Fibroblast of lung (primary cell): ENCODE data around the gene TBC1D22A. TPM values are rescaled to one million over a fixed set of nuclear protein-coding genes. Genes with fewer than 3 reads are reported as not detected.

Experiments used
- DNase-seq, 2 donors: peaks; one replicate each; pipeline versions ENCODE4 v3.0.0 to v3.0.0-alpha.2; 2010; ENCODE audit warnings: low read depth in 2 of 2
- H2AFZ ChIP-seq: 2 replicates; pipeline ENCODE4 v1.5.1; 2012; ENCODE audit warnings: low read length, control low read depth, inconsistent platforms
- H3K27ac ChIP-seq: 2 replicates; pipeline ENCODE4 v1.5.1; 2011; ENCODE audit warnings: low read length, control low read depth; ENCODE audit not compliant: insufficient read depth
- H3K27me3 ChIP-seq: 2 replicates; pipeline ENCODE4 v1.5.1; 2011; ENCODE audit warnings: mild to moderate bottlenecking, low read length; ENCODE audit not compliant: control insufficient read depth, insufficient read depth
- H3K36me3 ChIP-seq: 2 replicates; pipeline ENCODE4 v1.5.1; 2011; ENCODE audit warnings: low read length; ENCODE audit not compliant: control insufficient read depth, insufficient read depth
- H3K4me1 ChIP-seq: 2 replicates; pipeline ENCODE4 v1.5.1; 2011; ENCODE audit warnings: low read length; ENCODE audit not compliant: control insufficient read depth, insufficient read depth; ENCODE audit errors: extremely low read depth
- H3K4me2 ChIP-seq: 2 replicates; pipeline ENCODE4 v1.5.1; 2011; ENCODE audit warnings: low read length, control low read depth; ENCODE audit not compliant: insufficient read depth; ENCODE audit errors: extremely low read depth
- H3K4me3 ChIP-seq, 4 experiments: fragments of 200-600 bp in 1 of 4; sonication (generic) in 1 of 4; replicated peaks in 1 of 4; 2 replicates each; pipeline ENCODE4 v1.5.1; 2011 to 2016; ENCODE audit warnings: low read length in 4 of 4, low read depth in 3 of 4, mild to moderate bottlenecking in 3 of 4, control low read depth in 2 of 4, inconsistent platforms in 1 of 4, mixed read lengths in 1 of 4; ENCODE audit not compliant: insufficient read depth in 1 of 4; ENCODE audit errors: control extremely low read depth in 1 of 4
- H3K79me2 ChIP-seq: 2 replicates; pipeline ENCODE4 v1.5.1; 2012; ENCODE audit warnings: mild to moderate bottlenecking, low read length, inconsistent platforms; ENCODE audit not compliant: control insufficient read depth, insufficient read depth
- H3K9ac ChIP-seq: 2 replicates; pipeline ENCODE4 v1.5.1; 2011; ENCODE audit warnings: mild to moderate bottlenecking, low read length, control low read depth; ENCODE audit not compliant: insufficient read depth
- H3K9me3 ChIP-seq: 2 replicates; pipeline ENCODE4 v1.5.1; 2012; ENCODE audit warnings: low read depth, low read length; ENCODE audit not compliant: control insufficient read depth, insufficient read depth
- H4K20me1 ChIP-seq: 2 replicates; pipeline ENCODE4 v1.5.1; 2011; ENCODE audit warnings: low read length; ENCODE audit not compliant: control insufficient read depth, insufficient read depth; ENCODE audit errors: extremely low read depth
- EZH2 ChIP-seq: IDR thresholded peaks from 2 replicates; pipeline ENCODE4 v1.5.1; 2012; ENCODE audit warnings: low read length, control low read depth, mild to moderate bottlenecking; ENCODE audit errors: missing control alignments
- polyA plus RNA-seq, 2 donors: library from polyadenylated mRNA; depleted of rRNA in 1 of 2; stranded (reverse) in 1 of 2; unstranded in 1 of 2; fragments of >200 nt; gene quantifications; 2 replicates each; pipeline ENCODE4 v1.2.1, GENCODE V29; 2011 to 2012; ENCODE audit warnings: missing spikeins in 1 of 2
- total RNA-seq: library from RNA; depleted of rRNA; stranded (reverse); fragments of >200 nt; gene quantifications from 2 replicates; pipeline ENCODE4 v1.2.1, GENCODE V29; 2014
- TF ChIP-seq, protein P1 (sequence below), 2 donors: IDR thresholded peaks in 1 of 2; conservative IDR thresholded peaks in 1 of 2; 1 replicate in 1 of 2; 2 replicates in 1 of 2; pipeline ENCODE4 v1.5.1; 2011 to 2012; ENCODE audit warnings: low read length in 2 of 2, control low read depth in 1 of 2, inconsistent platforms in 1 of 2, low read depth in 1 of 2, mild to moderate bottlenecking in 1 of 2

The TBC1D22A gene
- total and polyA plus RNA-seq, 2 donors (not counting 1 experiment from before 2014, with no cell fraction given): 11.6 to 17.6 TPM

DNA sequence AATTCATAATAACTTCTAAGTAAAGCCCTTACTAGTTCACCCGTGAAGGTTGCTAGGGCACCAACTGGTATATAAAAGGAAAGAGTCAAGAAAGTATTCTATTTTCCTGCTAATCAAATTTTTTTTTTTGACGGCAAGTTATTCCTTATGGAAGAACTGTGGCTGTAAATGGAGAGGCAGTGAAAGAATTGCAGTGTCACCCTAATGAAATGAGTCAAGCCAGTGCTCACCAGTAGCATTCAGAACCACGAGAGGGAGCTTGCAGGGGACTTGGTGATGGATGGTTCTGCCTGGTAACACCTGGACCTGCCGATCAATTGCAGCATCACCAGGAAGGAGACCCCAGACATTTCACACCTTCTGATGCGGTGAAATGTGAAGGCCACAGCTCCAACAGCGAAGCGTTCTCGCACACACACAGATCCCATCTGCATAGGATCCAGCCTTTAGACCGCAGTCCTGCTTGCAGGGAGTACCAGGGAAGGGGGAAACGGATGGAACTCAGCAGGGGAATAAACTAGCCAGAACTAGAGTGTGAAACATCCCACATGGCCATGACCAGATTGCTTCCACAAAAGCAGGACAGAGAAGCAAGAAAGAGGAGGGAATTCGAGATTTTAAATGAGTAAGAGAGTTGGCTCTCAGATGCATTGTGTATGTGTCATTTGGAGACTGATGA, 326.2 kb downstream of the TBC1D22A start:
- H3K9me3 ChIP-seq: no peaks in the 10 kb centered on the region
- DNase-seq: no peak
- H3K4me3 ChIP-seq: no peak overlapping the region
- H3K27ac ChIP-seq: no peak overlapping the region
- H3K36me3 ChIP-seq: no peaks in the 10 kb centered on the region
- H3K27me3 ChIP-seq: no peaks in the 10 kb centered on the region
- H3K9ac ChIP-seq: no peak overlapping the region
- H3K4me2 ChIP-seq: no peak overlapping the region
- TF ChIP-seq, protein P1, sequence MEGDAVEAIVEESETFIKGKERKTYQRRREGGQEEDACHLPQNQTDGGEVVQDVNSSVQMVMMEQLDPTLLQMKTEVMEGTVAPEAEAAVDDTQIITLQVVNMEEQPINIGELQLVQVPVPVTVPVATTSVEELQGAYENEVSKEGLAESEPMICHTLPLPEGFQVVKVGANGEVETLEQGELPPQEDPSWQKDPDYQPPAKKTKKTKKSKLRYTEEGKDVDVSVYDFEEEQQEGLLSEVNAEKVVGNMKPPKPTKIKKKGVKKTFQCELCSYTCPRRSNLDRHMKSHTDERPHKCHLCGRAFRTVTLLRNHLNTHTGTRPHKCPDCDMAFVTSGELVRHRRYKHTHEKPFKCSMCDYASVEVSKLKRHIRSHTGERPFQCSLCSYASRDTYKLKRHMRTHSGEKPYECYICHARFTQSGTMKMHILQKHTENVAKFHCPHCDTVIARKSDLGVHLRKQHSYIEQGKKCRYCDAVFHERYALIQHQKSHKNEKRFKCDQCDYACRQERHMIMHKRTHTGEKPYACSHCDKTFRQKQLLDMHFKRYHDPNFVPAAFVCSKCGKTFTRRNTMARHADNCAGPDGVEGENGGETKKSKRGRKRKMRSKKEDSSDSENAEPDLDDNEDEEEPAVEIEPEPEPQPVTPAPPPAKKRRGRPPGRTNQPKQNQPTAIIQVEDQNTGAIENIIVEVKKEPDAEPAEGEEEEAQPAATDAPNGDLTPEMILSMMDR (conservative IDR thresholded peaks at IDR 0.05 in 1 of 2, IDR thresholded peaks at IDR 0.05 in 1 of 2; ENCODE audit: low read depth in 1 of 2, low read length in 2 of 2): no peak
- no peak for TF ChIP-seq EZH2
- H4K20me1 ChIP-seq: no peaks in the 10 kb centered on the region
- no peaks in the 10 kb centered on the region for H3K79me2 ChIP-seq
- no peaks in the 10 kb centered on the region for H3K4me1 ChIP-seq
- H2AFZ ChIP-seq: no peak overlapping the region

DNA sequence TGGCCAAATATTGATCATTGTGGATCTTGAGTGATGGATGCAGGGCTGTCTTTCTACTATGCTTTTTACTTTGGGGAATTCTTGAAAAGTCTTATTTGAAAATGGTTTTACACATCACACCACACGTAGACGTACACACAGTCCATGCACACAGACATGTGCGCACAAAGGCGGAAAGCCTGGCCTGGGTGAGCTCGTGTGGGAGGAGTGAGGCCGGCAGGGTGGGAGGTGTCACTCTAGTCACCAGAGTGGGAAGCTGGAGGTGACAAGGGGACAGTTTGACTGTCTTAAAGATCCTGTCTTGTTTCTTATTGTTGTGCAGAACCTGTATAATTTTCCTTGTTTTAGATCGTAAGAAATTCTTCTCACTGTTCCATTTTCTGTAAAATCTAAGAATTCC, 326.9 kb downstream of the TBC1D22A start:
- H3K27ac ChIP-seq: no peak overlapping the region
- H4K20me1 ChIP-seq: no peaks in the 10 kb centered on the region
- TF ChIP-seq EZH2: no peak
- TF ChIP-seq, protein P1 (conservative IDR thresholded peaks at IDR 0.05 in 1 of 2, IDR thresholded peaks at IDR 0.05 in 1 of 2; ENCODE audit: low read depth in 1 of 2, low read length in 2 of 2): no peak

DNA sequence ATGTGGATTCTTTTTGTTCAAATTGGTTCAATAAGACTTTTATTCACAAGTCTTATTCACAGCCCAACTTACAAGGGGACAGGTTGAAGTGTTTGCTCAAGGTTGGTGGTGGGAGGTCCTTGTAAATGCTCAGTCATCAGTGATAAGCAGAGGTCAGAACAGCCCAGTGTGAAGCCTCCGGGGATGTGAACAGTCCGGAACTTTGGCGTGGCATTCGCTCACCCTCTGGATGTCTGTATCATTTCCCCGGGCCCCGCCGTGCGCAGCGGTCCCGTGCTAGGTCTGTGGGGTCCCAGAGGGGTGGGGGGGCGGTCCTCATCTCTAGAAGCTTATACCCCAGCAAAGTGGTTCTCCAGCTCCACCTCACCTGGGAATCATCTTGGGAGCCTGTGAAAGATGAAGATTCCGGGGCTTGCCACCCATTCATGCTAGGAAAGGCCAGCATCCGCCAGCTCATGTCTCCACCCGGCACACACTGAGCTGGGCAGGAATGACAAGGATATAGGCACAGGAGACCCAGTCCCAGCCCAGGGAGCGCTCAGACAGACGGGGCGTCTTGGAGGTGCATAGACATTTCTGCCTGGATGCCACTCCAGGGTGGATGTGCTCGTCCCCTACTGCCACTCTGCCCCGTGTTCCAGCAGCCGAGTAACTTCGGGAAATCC, 327.5 kb downstream of the TBC1D22A start:
- no peaks in the 10 kb centered on the region for H3K27me3 ChIP-seq
- no peak for DNase-seq
- H3K36me3 ChIP-seq: no peaks in the 10 kb centered on the region
- TF ChIP-seq, protein P1 (conservative IDR thresholded peaks at IDR 0.05 in 1 of 2, IDR thresholded peaks at IDR 0.05 in 1 of 2; ENCODE audit: low read depth in 1 of 2, low read length in 2 of 2): no peak
- no peak for TF ChIP-seq EZH2
- peak overlapping the region in 2 of 4 experiments; percentile 51 to 59 for H3K4me3 ChIP-seq
- no peaks in the 10 kb centered on the region for H3K4me1 ChIP-seq
- H2AFZ ChIP-seq: no peak overlapping the region
- H3K9ac ChIP-seq: no peak overlapping the region
- no peak overlapping the region for H3K27ac ChIP-seq
- no peaks in the 10 kb centered on the region for H3K9me3 ChIP-seq
- peak overlapping the region; percentile 85 for H3K4me2 ChIP-seq
- H4K20me1 ChIP-seq: no peaks in the 10 kb centered on the region
- H3K79me2 ChIP-seq: no peaks in the 10 kb centered on the region

More for the DNA sequence above, 326.9 kb downstream of the TBC1D22A start:
- no peaks in the 10 kb centered on the region for H3K9me3 ChIP-seq
- no peak overlapping the region for H3K4me2 ChIP-seq
- H3K79me2 ChIP-seq: no peaks in the 10 kb centered on the region
- no peaks in the 10 kb centered on the region for H3K27me3 ChIP-seq
- no peak overlapping the region for H3K9ac ChIP-seq
- no peak overlapping the region for H3K4me3 ChIP-seq
- DNase-seq: no peak
- H2AFZ ChIP-seq: no peak overlapping the region
- H3K4me1 ChIP-seq: no peaks in the 10 kb centered on the region
- no peaks in the 10 kb centered on the region for H3K36me3 ChIP-seq
